Islet precursor cell (in vitro differentiated cells): ENCODE results near the gene FNBP1.
"Not testable (repeated sequence)": the region's sequence is repeated elsewhere in the genome, so short reads cannot be mapped to it uniquely, and the experiment has no call there.

ENCODE experiments used
- DNase-seq: peaks from one replicate; pipeline ENCODE4 v3.0.0-alpha.2; 2018

FNBP1 gene

GRCh38 chr9:130043654-130044623 is 950 bp upstream of the FNBP1 start:
- peak; percentile 63 for DNase-seq

GRCh38 chr9:130042406-130042884 is 544 bp downstream of the FNBP1 start:
- no peak for DNase-seq

DNA sequence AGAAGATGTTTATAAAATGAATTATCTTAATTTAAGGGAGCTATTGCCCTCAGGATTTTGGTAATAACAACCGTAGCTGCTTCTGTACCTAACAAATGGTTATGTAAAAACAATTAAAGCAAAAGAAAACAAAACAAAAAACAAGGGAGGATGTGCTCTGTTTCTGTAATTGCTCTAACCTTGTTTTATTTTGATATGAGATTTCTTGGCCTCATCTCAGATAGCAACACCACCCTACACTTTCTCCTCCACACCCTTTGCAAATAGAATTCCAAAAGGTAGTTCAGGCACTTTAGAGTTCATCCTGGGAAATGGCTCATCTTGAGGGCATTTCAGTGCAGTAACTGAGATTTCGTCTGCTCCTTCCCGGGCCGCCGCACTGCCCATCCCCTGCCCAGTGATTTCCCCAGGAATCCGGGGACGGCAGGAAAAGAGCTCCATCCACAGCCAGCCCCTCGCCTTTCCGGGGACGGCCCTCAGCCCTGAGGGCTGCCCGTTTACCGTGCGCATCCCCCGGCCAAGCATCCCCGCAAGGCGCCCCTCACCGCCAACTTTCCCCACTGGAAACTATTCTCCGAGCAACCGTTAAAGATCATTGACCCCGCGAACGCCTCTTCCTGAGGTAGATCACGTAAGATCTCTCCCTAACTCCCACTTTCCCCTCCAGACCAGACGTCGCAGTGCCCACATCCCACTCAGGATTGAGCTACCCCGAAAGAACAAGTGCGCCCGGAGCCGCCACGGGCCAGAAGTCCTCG is 1.2 kb downstream of the FNBP1 start:
- DNase-seq = peak; percentile 61

- DNase-seq = no peak
Measured at GRCh38 chr9:130040984-130041647, 1.9 kb downstream of the FNBP1 start.

DNA sequence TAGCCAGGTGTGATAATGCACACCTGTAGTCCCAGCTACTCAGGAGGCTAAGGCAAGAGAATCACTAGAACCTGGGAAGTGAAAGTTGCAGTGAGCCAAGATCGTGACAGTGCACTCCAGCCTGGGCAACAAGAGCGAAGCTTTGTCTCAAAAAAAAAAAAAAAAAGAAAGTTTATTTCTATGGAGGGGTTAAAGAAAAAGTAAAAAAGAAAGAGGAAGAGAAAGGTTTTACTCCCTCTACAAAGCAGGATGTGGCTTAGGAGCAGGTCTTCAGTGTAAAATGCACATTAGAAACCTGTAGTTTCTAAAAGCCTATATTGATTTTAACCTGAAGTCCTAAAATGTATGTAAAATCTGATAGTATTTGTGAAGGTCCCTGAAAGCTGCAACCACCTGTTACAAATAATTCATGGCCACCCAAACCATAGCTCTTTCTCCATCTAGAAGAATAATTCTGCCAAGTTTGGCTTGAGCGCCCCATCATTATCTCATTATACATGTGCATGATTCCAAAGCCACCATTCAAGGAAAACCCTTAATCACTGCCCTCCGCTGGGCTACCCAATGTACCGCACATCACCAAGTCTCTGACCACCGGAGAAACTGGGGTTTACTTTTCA is 3.4 kb downstream of the FNBP1 start:
- DNase-seq = no peak

DNA sequence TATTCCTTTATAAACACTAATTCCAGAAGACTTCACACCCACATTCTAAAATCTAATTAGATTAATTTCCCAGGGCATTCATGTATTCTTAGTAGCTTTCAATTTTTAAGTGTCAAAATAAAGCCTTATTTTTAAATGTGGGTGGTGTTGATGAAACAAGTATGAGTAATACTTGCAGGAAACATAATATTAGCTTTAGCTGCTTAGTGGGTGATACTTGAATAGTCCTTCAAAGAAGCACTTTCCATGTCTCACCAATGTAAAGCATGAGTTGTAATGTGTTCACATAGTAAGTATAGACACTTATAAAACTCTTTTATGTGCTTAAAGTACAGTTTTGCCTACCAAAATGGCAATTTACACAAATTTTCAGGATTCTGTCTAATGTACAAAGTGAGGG is 6.9 kb downstream of the FNBP1 start:
- DNase-seq = no peak

DNA sequence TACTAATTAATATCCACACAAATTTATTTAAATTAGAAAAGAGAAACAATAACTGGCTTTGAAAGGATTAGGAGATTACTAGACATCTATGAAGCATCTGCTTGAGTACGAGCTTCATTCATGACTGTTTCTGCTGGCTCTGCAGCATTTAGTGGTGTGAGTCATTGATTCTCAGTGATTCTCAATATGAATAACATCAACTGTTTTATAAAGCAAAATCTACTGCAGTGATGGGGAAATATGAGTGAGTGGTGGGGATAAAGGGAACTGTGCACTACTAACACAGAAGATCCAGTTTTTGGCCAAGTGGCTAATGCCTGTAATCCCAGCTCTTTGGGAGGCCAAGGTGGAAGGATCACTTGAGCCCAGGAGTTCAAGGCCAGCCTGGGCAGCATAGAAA is 8.4 kb downstream of the FNBP1 start:
- DNase-seq = no peak

- DNase-seq = no peak
Measured at GRCh38 chr9:130030651-130031127, 12.3 kb downstream of the FNBP1 start.

- DNase-seq = no peak
Measured at GRCh38 chr9:130029223-130029973, 13.6 kb downstream of the FNBP1 start.

GRCh38 chr9:130028493-130029222 is 14.3 kb downstream of the FNBP1 start:
- no peak for DNase-seq

GRCh38 chr9:130027533-130028365 is 15.2 kb downstream of the FNBP1 start:
- no peak for DNase-seq

DNA sequence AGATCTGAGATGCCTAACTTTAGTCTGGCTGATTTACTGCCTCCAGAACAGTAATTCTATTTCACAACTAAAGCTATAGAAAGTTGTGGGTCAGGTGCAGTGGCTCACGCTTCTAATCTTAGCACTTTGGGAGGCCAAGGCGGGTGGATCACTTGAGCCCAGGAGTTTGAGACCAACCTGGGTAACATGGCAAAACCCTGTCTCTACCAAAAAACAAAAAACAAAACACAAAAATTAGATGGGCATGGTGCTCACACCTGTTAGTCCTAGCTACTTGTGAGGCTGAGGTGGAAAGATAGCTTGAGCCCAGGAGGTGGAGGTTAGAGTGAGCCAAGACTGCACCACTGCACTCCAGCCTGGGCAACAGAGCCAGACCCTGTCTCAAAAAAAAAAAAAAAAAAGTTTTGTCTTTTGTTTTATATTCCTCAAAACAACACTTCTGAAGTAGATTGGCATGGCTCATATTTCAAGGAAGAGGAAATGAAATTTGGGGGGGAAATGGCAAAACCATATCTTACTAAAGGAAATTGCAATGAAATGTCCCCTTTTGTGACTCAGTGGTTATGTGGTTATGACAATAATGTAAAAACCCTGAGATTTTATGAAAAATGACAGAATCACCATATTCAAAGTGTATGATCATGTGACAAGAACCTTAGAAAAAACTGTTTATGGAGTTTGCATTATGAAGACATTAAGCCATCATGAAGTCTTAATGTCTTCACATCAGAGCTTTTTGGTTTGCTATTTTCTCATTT is 16.2 kb downstream of the FNBP1 start:
- no peak for DNase-seq

GRCh38 chr9:130024597-130024994 is 18.4 kb downstream of the FNBP1 start:
- no peak for DNase-seq

DNA sequence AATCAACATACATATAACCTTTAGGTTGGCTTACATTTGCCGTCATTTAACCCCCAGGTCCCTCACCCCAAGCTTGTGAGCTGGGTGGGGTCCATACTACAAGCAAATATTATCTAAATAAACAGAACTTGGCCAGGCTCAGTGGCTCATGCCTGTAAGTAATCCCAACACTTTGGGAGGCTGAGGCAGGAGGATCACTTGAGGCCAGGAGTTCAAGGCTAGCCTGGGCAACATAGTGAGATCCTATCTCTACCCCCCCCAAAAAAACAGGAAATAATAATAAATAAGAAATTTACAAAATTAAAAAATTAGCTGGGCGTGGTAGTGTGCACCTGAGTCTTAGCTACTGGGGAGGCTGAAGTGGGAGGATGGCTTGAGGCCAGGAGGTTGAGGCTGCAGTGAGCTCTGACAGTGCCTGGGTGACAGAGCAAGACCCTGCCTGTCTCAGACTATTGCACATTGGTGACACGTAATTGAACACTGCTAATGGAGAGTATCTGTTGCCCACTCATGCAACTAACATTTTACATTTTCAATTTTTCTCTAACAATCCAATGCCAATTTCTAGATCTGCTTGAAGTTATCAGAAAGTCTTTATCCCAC is 18.9 kb downstream of the FNBP1 start:
- no peak for DNase-seq

GRCh38 chr9:130023144-130023787 is 19.7 kb downstream of the FNBP1 start:
- DNase-seq = peak; percentile 51

DNA sequence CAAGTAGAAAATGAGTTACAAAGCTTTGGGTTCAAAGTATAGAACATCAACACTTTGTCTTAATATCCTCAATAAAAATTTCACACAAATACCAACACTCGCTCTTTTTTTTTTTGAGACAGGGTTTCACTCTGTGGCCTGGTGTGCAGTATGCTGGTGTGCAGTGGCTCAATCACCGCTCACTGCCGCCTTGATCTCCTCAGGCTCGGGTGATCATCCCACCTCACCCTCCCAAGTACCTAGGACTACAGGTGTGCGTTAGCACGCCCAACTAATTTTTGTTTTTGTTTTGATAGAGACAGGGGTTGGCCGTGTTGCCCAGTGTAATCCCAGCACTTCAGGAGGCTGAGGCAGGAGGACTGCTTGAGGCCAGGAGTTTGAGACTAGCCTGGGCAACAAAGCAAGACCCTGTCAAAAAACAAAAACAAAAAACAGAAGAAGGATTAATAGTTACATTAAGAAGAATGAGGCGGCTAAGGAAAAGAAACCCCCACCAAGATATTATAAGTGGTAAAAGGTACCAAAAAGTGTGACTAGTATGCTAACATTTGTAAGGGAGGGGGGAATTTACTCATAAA is 20.3 kb downstream of the FNBP1 start:
- no peak for DNase-seq

GRCh38 chr9:130021842-130022241 is 21.1 kb downstream of the FNBP1 start:
- DNase-seq = not testable (repeated sequence)

GRCh38 chr9:130021123-130021522 is 21.9 kb downstream of the FNBP1 start:
- DNase-seq = no peak
